ENCODE results near the gene LMF1.

- TF ChIP-seq SUZ12 (IDR thresholded peaks at IDR 0.05; ENCODE audit: extremely low read depth, insufficient read depth, insufficient read length), result no peak
- TF ChIP-seq ZNF274 (IDR thresholded peaks at IDR 0.05; ENCODE audit: low read depth, low read length), result no peak
- no peak for TF ChIP-seq YY1 (IDR thresholded peaks at IDR 0.05; ENCODE audit: insufficient read depth, insufficient read length)
Observed at GRCh38 chr16:808085-808386, 162.7 kb downstream of the LMF1 start.
